CD14-positive monocyte (primary cell): ENCODE results near the gene CCDC93. TPM values are rescaled to one million over a fixed set of nuclear protein-coding genes. Genes with fewer than 3 reads are reported as not detected.
A peak's percentile ranks its signal among the peaks of the same experiment; 100 is the strongest.

Experiments used
- DNase-seq, 3 donors: peaks; one replicate each; pipeline ENCODE4 v3.0.0-alpha.2; 2011 to 2022
- H2AFZ ChIP-seq: 2 replicates; pipeline ENCODE4 v1.6.0; 2012; ENCODE audit warnings: mild to moderate bottlenecking, low read depth, low read length, inconsistent platforms; ENCODE audit not compliant: insufficient read depth, poor library complexity, severe bottlenecking
- H3K27ac ChIP-seq, 2 donors: 1 replicate in 1 of 2; 2 replicates in 1 of 2; pipeline ENCODE4 v1.5.1; 2012 to 2013; ENCODE audit warnings: low read length in 2 of 2, control low read depth in 1 of 2, inconsistent platforms in 1 of 2, low read depth in 1 of 2, mild to moderate bottlenecking in 1 of 2
- H3K27me3 ChIP-seq, 2 donors: one replicate each; pipeline versions ENCODE4 v1.6.0 to v1.6.1; 2011 to 2013; ENCODE audit warnings: low read length in 2 of 2; ENCODE audit not compliant: control insufficient read depth in 2 of 2, insufficient read depth in 2 of 2
- H3K36me3 ChIP-seq, 2 donors: replicated peaks in 1 of 2; 1 replicate in 1 of 2; 2 replicates in 1 of 2; pipeline versions ENCODE4 v1.5.1 to v1.6.1; 2012 to 2013; ENCODE audit warnings: low read length in 2 of 2, control low read depth in 1 of 2, inconsistent platforms in 1 of 2, mild to moderate bottlenecking in 1 of 2; ENCODE audit not compliant: insufficient read depth in 2 of 2, control insufficient read depth in 1 of 2
- H3K4me1 ChIP-seq, 2 donors: 1 replicate in 1 of 2; 2 replicates in 1 of 2; pipeline versions ENCODE4 v1.5.1 to v1.6.1; 2012 to 2013; ENCODE audit warnings: low read length in 2 of 2, control low read depth in 1 of 2, inconsistent platforms in 1 of 2, mild to moderate bottlenecking in 1 of 2, moderate library complexity in 1 of 2; ENCODE audit not compliant: insufficient read depth in 2 of 2, control insufficient read depth in 1 of 2
- H3K4me2 ChIP-seq: replicated peaks from 2 replicates; pipeline ENCODE3; 2012; ENCODE audit warnings: low read length, moderate library complexity, mild to moderate bottlenecking; ENCODE audit not compliant: poor library complexity, severe bottlenecking; ENCODE audit errors: extremely low read depth
- H3K4me3 ChIP-seq, 3 experiments: fragments of 200-600 bp in 1 of 3; sonication (generic) in 1 of 3; replicated peaks in 1 of 3; 1 replicate in 2 of 3; 2 replicates in 1 of 3; pipeline ENCODE4 v1.5.1; 2011 to 2013; ENCODE audit warnings: low read length in 3 of 3, mild to moderate bottlenecking in 3 of 3, control low read depth in 2 of 3, low read depth in 2 of 3, inconsistent platforms in 1 of 3, moderate library complexity in 1 of 3
- H3K79me2 ChIP-seq: 2 replicates; pipeline ENCODE4 v1.6.0; 2012; ENCODE audit warnings: mild to moderate bottlenecking, control low read depth, inconsistent platforms, low read length, moderate library complexity; ENCODE audit not compliant: insufficient read depth
- H3K9ac ChIP-seq: 2 replicates; pipeline ENCODE4 v1.6.0; 2017; ENCODE audit warnings: low read length, mild to moderate bottlenecking; ENCODE audit not compliant: insufficient read depth, poor library complexity, severe bottlenecking
- H3K9me3 ChIP-seq, 2 donors: replicated peaks in 1 of 2; 1 replicate in 1 of 2; 2 replicates in 1 of 2; pipeline versions ENCODE4 v1.5.1 to v1.6.1; 2012 to 2013; ENCODE audit warnings: low read length in 2 of 2, control low read depth in 1 of 2; ENCODE audit not compliant: control insufficient read depth in 1 of 2, insufficient read depth in 1 of 2
- H4K20me1 ChIP-seq: 2 replicates; pipeline ENCODE4 v1.6.0; 2012; ENCODE audit warnings: mild to moderate bottlenecking, low read length, control low read depth, moderate library complexity; ENCODE audit not compliant: insufficient read depth
- H3K27ac Mint-ChIP-seq, 7 donors: one replicate each; pipeline ENCODE4 v1.8.0; 2020; ENCODE audit warnings: mild to moderate bottlenecking in 7 of 7, mixed read lengths in 7 of 7, moderate library complexity in 6 of 7, inconsistent platforms in 2 of 7
- H3K27me3 Mint-ChIP-seq, 3 donors: one replicate each; pipeline ENCODE4 v1.8.0; 2021 to 2022; ENCODE audit warnings: low read depth in 3 of 3, mild to moderate bottlenecking in 3 of 3, mixed read lengths in 3 of 3, moderate library complexity in 3 of 3, inconsistent platforms in 1 of 3
- H3K36me3 Mint-ChIP-seq, 2 donors: one replicate each; pipeline ENCODE4 v1.8.0; 2020; ENCODE audit warnings: mixed read lengths in 2 of 2, inconsistent platforms in 1 of 2, mild to moderate bottlenecking in 1 of 2
- H3K4me1 Mint-ChIP-seq: one replicate; pipeline ENCODE4 v1.8.0; 2020; ENCODE audit warnings: mild to moderate bottlenecking, mixed read lengths
- H3K4me3 Mint-ChIP-seq, 2 donors: one replicate each; pipeline ENCODE4 v1.8.0; 2020; ENCODE audit warnings: mild to moderate bottlenecking in 2 of 2, mixed read lengths in 2 of 2, moderate library complexity in 1 of 2
- H3K9me3 Mint-ChIP-seq, 7 donors: one replicate each; pipeline ENCODE4 v1.8.0; 2020 to 2022; ENCODE audit warnings: mixed read lengths in 7 of 7, mild to moderate bottlenecking in 6 of 7, moderate library complexity in 6 of 7, inconsistent platforms in 2 of 7
- WGBS: methylation state at CpG from one replicate; pipeline ENCODE4 v1.1.5; 2013; ENCODE audit warnings: missing lambda C conversion rate; ENCODE audit not compliant: insufficient coverage; 5-methylcytosine and 5-hydroxymethylcytosine counted together
- intact Hi-C, 2 donors: fragments of 100-400 bp; cut with micrococcal nuclease; formaldehyde crosslinking; loops; one replicate each; pipeline versions ENCODE4 v1.15.0 to v1.15.1; 2023
- polyA plus RNA-seq, 3 donors: library from polyadenylated mRNA; depleted of rRNA in 1 of 3; unstranded in 2 of 3; stranded (reverse) in 1 of 3; fragments of 300-500 nt in 2 of 3; fragments of >200 nt in 1 of 3; fragmentation: Illumina TruSeq in 2 of 3; gene quantifications; 1 replicate in 2 of 3; 2 replicates in 1 of 3; pipeline ENCODE4 v1.2.3, GENCODE V29; 2012 to 2021
- TF ChIP-seq, protein P1 (sequence below): fragments of 200-600 bp; IDR thresholded peaks from one replicate; pipeline ENCODE4 v1.8.0; 2022; ENCODE audit warnings: antibody characterized with exemption, mild to moderate bottlenecking

Gene CCDC93
- polyA plus RNA-seq, 3 donors = 2.5 to 20.7 (median 5.8) TPM

DNA sequence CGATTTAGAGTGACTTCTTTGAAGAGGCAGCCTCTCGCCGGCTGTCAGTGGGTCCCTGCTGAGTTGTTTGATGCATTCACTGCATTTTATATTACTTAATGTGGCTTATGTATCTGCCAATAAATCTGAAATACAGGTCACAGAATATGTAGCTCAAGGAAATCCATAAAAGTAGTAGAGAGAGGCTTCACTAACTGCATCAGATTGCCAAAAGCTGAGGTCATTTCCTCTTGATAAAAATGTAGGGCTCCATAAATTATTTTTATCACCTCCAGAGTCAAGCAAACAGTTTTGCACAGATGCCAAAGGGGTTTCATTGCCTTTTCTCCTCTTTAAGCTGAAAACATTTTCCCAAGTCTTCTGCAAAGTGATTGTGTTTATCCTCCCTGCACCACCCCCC, 36.5 kb upstream of the CCDC93 start:
- no peak overlapping the region for H2AFZ ChIP-seq

DNA sequence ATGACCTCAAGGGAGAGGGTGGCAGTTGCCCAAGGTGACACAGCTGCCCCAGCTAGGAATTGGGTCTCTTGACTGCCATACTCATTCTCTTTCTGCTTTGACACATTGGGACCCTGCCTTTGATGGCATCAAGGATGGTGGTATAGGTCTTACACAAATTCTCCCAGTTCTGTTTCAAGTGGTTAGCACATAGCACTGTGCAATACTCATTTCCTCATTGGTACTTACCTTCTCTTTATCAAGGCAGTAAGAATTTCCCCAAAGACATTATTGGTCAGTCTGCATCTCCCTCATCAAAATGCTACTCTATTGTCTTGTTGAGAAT, 35.9 kb upstream of the CCDC93 start:
- Histone ChIP-seq H3K36me3 (no peaks in the 10 kb centered on the region), H3K27ac (peak overlapping the region in 1 of 2 donors; percentile 18), H3K4me1 (peaks cover 21 to 38% of the 10 kb centered on the region in 2 donors), H2AFZ (no peak overlapping the region), H4K20me1 (no peaks in the 10 kb centered on the region), H3K79me2 (no peaks in the 10 kb centered on the region), H3K4me2 (no peak overlapping the region), H3K27me3 (no peaks in the 10 kb centered on the region), H3K9me3 (no peaks in the 10 kb centered on the region), H3K4me3 (no peak overlapping the region), H3K9ac (no peak overlapping the region)
- no peaks in the 10 kb centered on the region for H3K36me3 Mint-ChIP-seq
- H3K4me3 Mint-ChIP-seq = no peak overlapping the region
- H3K9me3 Mint-ChIP-seq = no peaks in the 10 kb centered on the region
- peak overlapping the region in 3 of 7 donors; percentile 42 to 66 (median 46) for H3K27ac Mint-ChIP-seq
- TF ChIP-seq, protein P1, sequence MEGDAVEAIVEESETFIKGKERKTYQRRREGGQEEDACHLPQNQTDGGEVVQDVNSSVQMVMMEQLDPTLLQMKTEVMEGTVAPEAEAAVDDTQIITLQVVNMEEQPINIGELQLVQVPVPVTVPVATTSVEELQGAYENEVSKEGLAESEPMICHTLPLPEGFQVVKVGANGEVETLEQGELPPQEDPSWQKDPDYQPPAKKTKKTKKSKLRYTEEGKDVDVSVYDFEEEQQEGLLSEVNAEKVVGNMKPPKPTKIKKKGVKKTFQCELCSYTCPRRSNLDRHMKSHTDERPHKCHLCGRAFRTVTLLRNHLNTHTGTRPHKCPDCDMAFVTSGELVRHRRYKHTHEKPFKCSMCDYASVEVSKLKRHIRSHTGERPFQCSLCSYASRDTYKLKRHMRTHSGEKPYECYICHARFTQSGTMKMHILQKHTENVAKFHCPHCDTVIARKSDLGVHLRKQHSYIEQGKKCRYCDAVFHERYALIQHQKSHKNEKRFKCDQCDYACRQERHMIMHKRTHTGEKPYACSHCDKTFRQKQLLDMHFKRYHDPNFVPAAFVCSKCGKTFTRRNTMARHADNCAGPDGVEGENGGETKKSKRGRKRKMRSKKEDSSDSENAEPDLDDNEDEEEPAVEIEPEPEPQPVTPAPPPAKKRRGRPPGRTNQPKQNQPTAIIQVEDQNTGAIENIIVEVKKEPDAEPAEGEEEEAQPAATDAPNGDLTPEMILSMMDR = no peak
- DNase-seq = peak in 2 of 3 donors; percentile 35 to 55
- peaks cover 0 to 2% (median 0%) of the 10 kb centered on the region in 3 donors for H3K27me3 Mint-ChIP-seq
- intact Hi-C loops = loop anchor here (5.0 to 10.0 kb wide), 2 partner anchors 32 to 805 kb away; no protein-coding TSS in a partner anchor
- peaks cover 30% of the 10 kb centered on the region for H3K4me1 Mint-ChIP-seq

More for the DNA sequence above, 36.5 kb upstream of the CCDC93 start:
- intact Hi-C loops = loop anchor here in 1 of 2 donors (5.0 kb wide), 1 partner anchor 33 kb away; no protein-coding TSS in a partner anchor
- H3K9ac ChIP-seq = no peak overlapping the region
- Mint-ChIP-seq H3K4me1 (peaks cover 36% of the 10 kb centered on the region), H3K4me3 (no peak overlapping the region), H3K9me3 (no peaks in the 10 kb centered on the region), H3K27ac (no peak overlapping the region), H3K27me3 (no peaks in the 10 kb centered on the region), H3K36me3 (no peaks in the 10 kb centered on the region)
- DNase-seq = no peak
- no peaks in the 10 kb centered on the region for H3K79me2 ChIP-seq
- H4K20me1 ChIP-seq = no peaks in the 10 kb centered on the region
- peaks cover 27 to 44% of the 10 kb centered on the region in 2 donors for H3K4me1 ChIP-seq
- TF ChIP-seq, protein P1 = no peak
- no peak overlapping the region for H3K4me3 ChIP-seq
- H3K4me2 ChIP-seq = no peak overlapping the region
- no peak overlapping the region for H3K27ac ChIP-seq
- no peaks in the 10 kb centered on the region for H3K9me3 ChIP-seq
- WGBS = 75% methylated on average over 2 of the region's 3 CpGs
- no peaks in the 10 kb centered on the region for H3K27me3 ChIP-seq
- no peaks in the 10 kb centered on the region for H3K36me3 ChIP-seq
